Prostate gland (tissue), 2 donors: ENCODE measurements around the gene GALNT16. TPM values are rescaled to one million over a fixed set of nuclear protein-coding genes. Genes with fewer than 3 reads are reported as not detected.
A peak's percentile ranks its signal among the peaks of the same experiment; 100 is the strongest.

Experiments
- DNase-seq: peaks from one replicate; pipeline ENCODE4 v3.0.0-alpha.2; 2019; ENCODE audit warnings: low spot score
- H3K27ac ChIP-seq, 2 donors: fragments of 200-600 bp; sonication (generic); 2 replicates each; pipeline ENCODE4 v1.5.1; 2017 to 2019
- H3K27me3 ChIP-seq: fragments of 200-600 bp; sonication (generic); replicated peaks from 2 replicates; pipeline ENCODE4 v1.5.1; 2019; ENCODE audit not compliant: insufficient read depth
- H3K36me3 ChIP-seq, 2 donors: fragments of 200-600 bp; sonication (generic); 1 replicate in 1 of 2; 2 replicates in 1 of 2; pipeline versions ENCODE4 v1.5.1 to v1.8.1; 2017 to 2019
- H3K4me1 ChIP-seq: fragments of 200-600 bp; sonication (generic); replicated peaks from 2 replicates; pipeline ENCODE4 v1.5.1; 2019
- H3K4me3 ChIP-seq, 2 donors: fragments of 200-600 bp; sonication (generic); 2 replicates each; pipeline ENCODE4 v1.5.1; 2017 to 2019
- H3K9me3 ChIP-seq: fragments of 200-600 bp; sonication (generic); 2 replicates; pipeline ENCODE4 v1.5.1; 2017
- CTCF ChIP-seq, 4 experiments: fragments of 200-600 bp in 2 of 4; fragments of 450-650 bp in 2 of 4; sonication (generic) in 2 of 4; IDR thresholded peaks; 1 replicate in 3 of 4; 2 replicates in 1 of 4; pipeline ENCODE4 v1.5.1; 2016 to 2019; ENCODE audit warnings: antibody characterized with exemption in 4 of 4, mild to moderate bottlenecking in 2 of 4, moderate library complexity in 2 of 4
- POLR2A ChIP-seq: fragments of 450-650 bp; IDR thresholded peaks from one replicate; pipeline ENCODE4 v1.6.1; 2016; ENCODE audit warnings: antibody characterized with exemption, mild to moderate bottlenecking
- POLR2AphosphoS5 ChIP-seq: sonication (generic); formaldehyde crosslinking; IDR thresholded peaks from one replicate; pipeline ENCODE4 v1.6.1; 2017; ENCODE audit warnings: antibody characterized with exemption
- WGBS: methylation state at CpG from one replicate; pipeline ENCODE4 v1.1.5; 2018; 5-methylcytosine and 5-hydroxymethylcytosine counted together
- intact Hi-C: fragments of 100-400 bp; cut with DNase I; formaldehyde crosslinking; loops from one replicate; pipeline ENCODE4 v1.14.2; 2022
- total RNA-seq, 2 donors: library from RNA; depleted of rRNA; stranded (reverse); fragments of >200 nt; gene quantifications; one replicate each; pipeline ENCODE4 v1.1.0, GENCODE V29; 2016

Gene GALNT16
- total RNA-seq, 2 donors from 2014 or later, result 2.0 to 6.9 TPM

GRCh38 chr14:69399750-69400149 lies 139.8 kb downstream of the GALNT16 start:
- no peak for DNase-seq
- peaks cover 0 to 4% of the 10 kb centered on the region in 2 donors for H3K36me3 ChIP-seq
- no peak for TF ChIP-seq POLR2AphosphoS5
- TF ChIP-seq POLR2A, result no peak
- no peak for TF ChIP-seq CTCF (IDR thresholded peaks at IDR 0.05)
- intact Hi-C loops, result no loop called here
- peak overlapping the region; percentile 79 to 86 for H3K4me3 ChIP-seq
- 86% methylated on average over 8 of the region's 8 CpGs for WGBS
- H3K27me3 ChIP-seq, result no peaks in the 10 kb centered on the region
- H3K9me3 ChIP-seq, result no peaks in the 10 kb centered on the region
- no peak overlapping the region for H3K27ac ChIP-seq
- peaks cover 7% of the 10 kb centered on the region for H3K4me1 ChIP-seq

GRCh38 chr14:69400154-69400553 lies 140.2 kb downstream of the GALNT16 start:
- H3K4me3 ChIP-seq, result peak overlapping the region in 1 of 2 donors; percentile 86
- H3K36me3 ChIP-seq, result no peaks in the 10 kb centered on the region
- intact Hi-C loops, result no loop called here
- H3K4me1 ChIP-seq, result peaks cover 7% of the 10 kb centered on the region
- TF ChIP-seq POLR2A (no peak), CTCF (IDR thresholded peaks at IDR 0.05) (no peak), POLR2AphosphoS5 (no peak)
- 82% methylated on average over 6 of the region's 6 CpGs for WGBS
- no peaks in the 10 kb centered on the region for H3K27me3 ChIP-seq
- no peaks in the 10 kb centered on the region for H3K9me3 ChIP-seq
- no peak for DNase-seq
- H3K27ac ChIP-seq, result no peak overlapping the region

DNA sequence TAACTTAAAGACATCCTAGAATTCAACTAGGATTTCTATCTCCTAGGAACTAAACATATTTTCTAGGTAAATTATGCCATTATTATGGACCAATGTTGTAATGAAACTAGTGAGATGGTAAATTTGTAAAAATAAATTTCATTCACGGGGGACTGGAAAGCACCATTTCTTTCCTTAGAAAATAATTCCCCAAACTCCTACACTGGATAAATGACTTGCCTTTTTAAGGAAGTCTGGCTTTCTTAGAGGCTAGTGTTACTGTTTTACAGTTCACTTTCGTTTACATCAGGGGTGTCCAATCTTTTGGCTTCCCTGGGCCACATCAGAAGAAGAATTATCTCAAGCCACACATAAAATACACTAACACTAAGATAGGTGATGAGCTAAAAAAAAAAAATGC lies 141.9 kb downstream of the GALNT16 start:
- intact Hi-C loops, result no loop called here
- 77% methylated on average over 2 of the region's 2 CpGs for WGBS

DNA sequence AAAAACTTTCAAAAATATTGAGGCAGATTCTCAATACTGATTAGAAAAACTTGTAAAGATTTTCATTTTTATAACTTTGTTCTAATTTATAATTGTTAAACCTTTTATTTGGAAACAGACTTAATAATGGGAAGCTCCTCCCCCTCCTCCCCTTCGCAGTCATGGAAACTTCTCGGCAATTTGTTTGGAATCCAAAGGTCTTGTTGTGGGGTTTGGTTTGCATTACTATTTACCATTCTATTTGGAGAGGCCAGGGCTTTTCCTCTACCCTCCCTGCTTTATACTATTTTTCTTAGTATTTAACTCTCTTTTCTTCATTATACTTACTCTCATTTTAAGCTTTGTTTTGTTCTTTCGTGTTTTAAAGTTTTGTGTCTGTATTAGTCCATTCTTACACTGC lies 144.5 kb downstream of the GALNT16 start:
- WGBS, result 95% methylated on average over 3 of the region's 3 CpGs
- no peak for DNase-seq
- H3K27ac ChIP-seq, result no peak overlapping the region
- H3K4me1 ChIP-seq, result no peaks in the 10 kb centered on the region
- TF ChIP-seq POLR2A (no peak), CTCF (IDR thresholded peaks at IDR 0.05) (no peak), POLR2AphosphoS5 (no peak)
- no peaks in the 10 kb centered on the region for H3K36me3 ChIP-seq
- H3K9me3 ChIP-seq, result no peaks in the 10 kb centered on the region
- no peaks in the 10 kb centered on the region for H3K27me3 ChIP-seq
- no peak overlapping the region for H3K4me3 ChIP-seq
- intact Hi-C loops, result no loop called here

More for the DNA sequence above, 141.9 kb downstream of the GALNT16 start:
- no peak for TF ChIP-seq POLR2A
- no peak for TF ChIP-seq CTCF (IDR thresholded peaks at IDR 0.05)
- no peak for TF ChIP-seq POLR2AphosphoS5
- H3K4me3 ChIP-seq, result no peak overlapping the region
- H3K9me3 ChIP-seq, result no peaks in the 10 kb centered on the region
- peaks cover 3% of the 10 kb centered on the region for H3K4me1 ChIP-seq
- no peaks in the 10 kb centered on the region for H3K36me3 ChIP-seq
- DNase-seq, result no peak
- no peaks in the 10 kb centered on the region for H3K27me3 ChIP-seq
- no peak overlapping the region for H3K27ac ChIP-seq

DNA sequence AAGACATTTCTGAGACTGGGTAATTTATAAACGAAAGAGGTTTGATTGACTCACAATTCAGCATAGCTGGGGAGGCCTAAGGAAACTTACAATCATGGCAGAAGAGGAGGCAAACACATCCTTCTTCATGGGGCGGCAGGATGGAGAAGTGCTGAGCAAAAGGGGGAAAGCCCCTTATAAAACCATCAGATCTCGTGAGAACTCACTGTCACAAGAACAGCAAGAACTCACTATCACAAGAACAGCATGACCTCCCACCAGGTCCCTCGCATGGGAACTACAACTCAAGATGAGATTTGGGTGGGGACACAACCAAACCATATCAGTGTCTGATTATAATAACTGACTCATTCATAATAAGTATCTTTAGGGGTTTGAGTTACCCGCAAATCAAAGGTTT lies 144.9 kb downstream of the GALNT16 start:
- no peaks in the 10 kb centered on the region for H3K36me3 ChIP-seq
- no peaks in the 10 kb centered on the region for H3K27me3 ChIP-seq
- H3K4me1 ChIP-seq, result no peaks in the 10 kb centered on the region
- no peak for DNase-seq
- TF ChIP-seq CTCF (IDR thresholded peaks at IDR 0.05), result no peak
- TF ChIP-seq POLR2A, result no peak
- TF ChIP-seq POLR2AphosphoS5, result no peak
- 84% methylated on average over 5 of the region's 5 CpGs for WGBS
- no peaks in the 10 kb centered on the region for H3K9me3 ChIP-seq
- no peak overlapping the region for H3K27ac ChIP-seq
- H3K4me3 ChIP-seq, result no peak overlapping the region
- intact Hi-C loops, result no loop called here
